Activated CD4-positive, alpha-beta memory T cell treated with anti-CD3 and anti-CD28 coated beads for 36 hours (primary cell): ENCODE measurements around the gene MALL. TPM values are rescaled to one million over a fixed set of nuclear protein-coding genes. Genes with fewer than 3 reads are reported as not detected.
"Not testable (repeated sequence)": the region's sequence is repeated elsewhere in the genome, so short reads cannot be mapped to it uniquely, and the experiment has no call there.

Source experiments
- CTCF ChIA-PET: fragments of 350-600 bp; sonication (Branson Sonifier 250); formaldehyde crosslinking; loops from one replicate; lab custom pipeline; 2021; ENCODE audit warnings: antibody characterized with exemption, inconsistent platforms; lab: Charles Lee
- POLR2A ChIA-PET: fragments of 350-600 bp; sonication (Branson Sonifier 250); formaldehyde crosslinking; loops from one replicate; lab custom pipeline; 2021; ENCODE audit warnings: antibody characterized with exemption; lab: Charles Lee
- DNase-seq: peaks from one replicate; pipeline ENCODE4 v3.0.0-alpha.2; 2020
- H3K27ac Mint-ChIP-seq: one replicate; pipeline ENCODE4 v1.8.0; 2021; ENCODE audit warnings: mixed read lengths
- H3K27me3 Mint-ChIP-seq: one replicate; pipeline ENCODE4 v1.8.0; 2021; ENCODE audit warnings: mixed read lengths
- H3K36me3 Mint-ChIP-seq: one replicate; pipeline ENCODE4 v1.8.0; 2021; ENCODE audit warnings: mixed read lengths
- H3K4me1 Mint-ChIP-seq: one replicate; pipeline ENCODE4 v1.8.0; 2021; ENCODE audit warnings: low read depth, mixed read lengths
- H3K4me3 Mint-ChIP-seq: one replicate; pipeline ENCODE4 v1.8.0; 2021; ENCODE audit warnings: mild to moderate bottlenecking, mixed read lengths
- H3K9me3 Mint-ChIP-seq: one replicate; pipeline ENCODE4 v1.8.0; 2021; ENCODE audit warnings: mixed read lengths
- intact Hi-C: fragments of 100-400 bp; cut with micrococcal nuclease; formaldehyde crosslinking; loops from one replicate; pipeline ENCODE4 v1.15.1; 2023
- total RNA-seq, 2 experiments: library from RNA; stranded (reverse); gene quantifications; one replicate each; pipeline ENCODE4 v1.2.3, GENCODE V29; 2021

Gene MALL
- total RNA-seq, 2 experiments from 2014 or later, result 0.17 to 0.31 TPM

DNA sequence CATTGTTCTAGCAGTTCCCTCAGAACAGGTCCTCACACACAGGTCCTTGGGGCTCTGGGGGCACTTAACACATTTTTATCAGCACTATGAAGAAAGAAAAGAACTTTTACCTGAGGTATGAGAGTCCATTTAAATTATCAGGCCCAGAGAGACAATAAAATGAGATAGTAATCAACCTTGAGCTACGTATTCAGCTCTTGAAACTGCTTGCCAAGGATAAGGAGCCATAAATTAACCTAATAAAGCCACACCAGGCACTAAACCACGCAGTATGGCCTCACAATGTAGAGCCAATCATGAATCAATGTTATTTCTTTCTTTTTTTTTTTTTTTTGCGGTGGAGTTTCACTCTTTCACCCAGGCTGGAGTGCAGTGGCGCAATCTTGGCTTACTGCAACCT, 37.5 kb downstream of the MALL start:
- H3K36me3 Mint-ChIP-seq, CTCF ChIA-PET, H3K4me1 Mint-ChIP-seq, POLR2A ChIA-PET, H3K27ac Mint-ChIP-seq, H3K9me3 Mint-ChIP-seq, H3K4me3 Mint-ChIP-seq, DNase-seq, intact Hi-C loops, H3K27me3 Mint-ChIP-seq: not testable (repeated sequence)

DNA sequence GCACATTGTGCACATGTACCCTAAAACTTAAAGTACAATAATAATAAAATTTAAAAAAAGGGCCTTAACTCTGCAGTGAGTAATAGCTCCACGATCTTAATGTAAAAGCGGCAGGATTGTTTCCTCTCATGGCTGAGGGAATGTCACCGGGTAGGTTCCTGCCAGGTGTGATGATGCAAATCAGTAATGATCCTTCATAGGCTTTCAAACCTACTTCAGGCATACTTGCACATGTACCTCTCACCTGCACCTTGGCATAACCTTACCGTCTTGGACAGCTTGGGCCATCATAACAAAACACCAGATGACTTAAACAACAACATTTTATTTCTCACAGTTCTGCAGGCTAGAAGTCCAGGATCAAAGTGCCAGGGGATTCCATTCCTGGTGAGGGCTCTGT, 39.7 kb downstream of the MALL start:
- CTCF ChIA-PET, intact Hi-C loops, DNase-seq, H3K27me3 Mint-ChIP-seq, H3K27ac Mint-ChIP-seq, H3K36me3 Mint-ChIP-seq, POLR2A ChIA-PET, H3K9me3 Mint-ChIP-seq, H3K4me1 Mint-ChIP-seq, H3K4me3 Mint-ChIP-seq: not testable (repeated sequence)

- H3K4me3 Mint-ChIP-seq, H3K4me1 Mint-ChIP-seq, H3K36me3 Mint-ChIP-seq, H3K27ac Mint-ChIP-seq, CTCF ChIA-PET, H3K27me3 Mint-ChIP-seq, DNase-seq, POLR2A ChIA-PET, intact Hi-C loops, H3K9me3 Mint-ChIP-seq: not testable (repeated sequence)
These were observed 45.8 kb downstream of the MALL start for GRCh38 chr2:110069869-110070268.

DNA sequence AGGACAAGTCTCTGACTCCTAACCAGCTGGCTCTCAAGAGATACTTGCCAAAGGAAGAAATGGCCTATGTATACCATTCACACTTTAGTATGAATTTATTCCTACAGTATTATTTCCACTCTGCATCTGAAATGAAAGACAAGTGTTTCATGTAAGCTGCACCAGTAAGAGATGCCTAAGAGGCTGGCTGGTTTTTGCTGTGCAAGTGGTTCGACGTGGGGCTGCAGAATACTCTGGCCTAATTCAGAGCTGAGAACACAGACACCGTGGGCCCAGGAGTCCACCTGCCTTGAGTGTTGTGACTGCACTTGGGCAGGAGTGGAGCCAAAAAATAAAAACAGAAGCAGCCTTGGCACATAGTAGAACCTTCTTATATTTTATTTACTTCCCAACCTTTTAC, 47.5 kb downstream of the MALL start:
- H3K36me3 Mint-ChIP-seq, H3K27ac Mint-ChIP-seq, intact Hi-C loops, H3K4me3 Mint-ChIP-seq, CTCF ChIA-PET, H3K4me1 Mint-ChIP-seq, DNase-seq, H3K9me3 Mint-ChIP-seq, POLR2A ChIA-PET, H3K27me3 Mint-ChIP-seq: not testable (repeated sequence)

GRCh38 chr2:110062332-110062731, 53.3 kb downstream of the MALL start:
- POLR2A ChIA-PET, H3K27ac Mint-ChIP-seq, CTCF ChIA-PET, DNase-seq, H3K36me3 Mint-ChIP-seq, H3K4me1 Mint-ChIP-seq, H3K9me3 Mint-ChIP-seq, H3K27me3 Mint-ChIP-seq, intact Hi-C loops, H3K4me3 Mint-ChIP-seq: not testable (repeated sequence)

GRCh38 chr2:110060550-110060949, 55.1 kb downstream of the MALL start:
- DNase-seq, H3K4me3 Mint-ChIP-seq, H3K4me1 Mint-ChIP-seq, H3K36me3 Mint-ChIP-seq, H3K9me3 Mint-ChIP-seq, intact Hi-C loops, POLR2A ChIA-PET, CTCF ChIA-PET, H3K27ac Mint-ChIP-seq, H3K27me3 Mint-ChIP-seq: not testable (repeated sequence)

DNA sequence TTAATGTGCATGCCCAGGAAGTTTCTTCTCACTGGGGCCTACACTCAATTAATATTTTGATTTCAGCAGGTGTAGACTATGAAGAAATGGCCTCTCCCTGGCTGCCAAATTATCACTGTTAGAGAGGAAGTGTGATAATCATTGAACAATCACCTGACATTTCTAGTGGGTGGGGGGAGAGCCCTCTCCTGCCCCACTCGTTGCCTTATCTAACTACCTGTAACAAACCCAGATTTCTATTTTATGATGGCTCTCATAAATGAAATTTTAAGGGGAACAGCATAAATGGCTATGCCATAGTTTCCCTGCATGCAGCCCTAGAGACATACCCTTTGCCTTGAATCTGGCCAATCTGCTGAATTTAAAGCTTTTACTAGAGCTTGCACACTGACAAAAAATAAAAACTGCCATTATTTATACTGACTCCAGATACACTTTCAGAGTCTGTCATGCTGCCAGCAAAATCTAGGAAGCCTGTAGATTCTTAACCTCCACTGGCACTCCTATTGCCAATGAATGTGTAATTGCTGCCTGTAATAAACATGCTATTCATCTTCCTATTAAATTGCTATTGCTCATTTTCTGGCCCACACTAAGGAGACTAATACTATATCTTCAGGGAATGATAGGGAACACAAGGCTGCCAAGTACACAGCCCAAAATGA, 55.8 kb downstream of the MALL start:
- H3K4me3 Mint-ChIP-seq, DNase-seq, H3K9me3 Mint-ChIP-seq, POLR2A ChIA-PET, H3K4me1 Mint-ChIP-seq, CTCF ChIA-PET, H3K27ac Mint-ChIP-seq, intact Hi-C loops, H3K27me3 Mint-ChIP-seq, H3K36me3 Mint-ChIP-seq: not testable (repeated sequence)

DNA sequence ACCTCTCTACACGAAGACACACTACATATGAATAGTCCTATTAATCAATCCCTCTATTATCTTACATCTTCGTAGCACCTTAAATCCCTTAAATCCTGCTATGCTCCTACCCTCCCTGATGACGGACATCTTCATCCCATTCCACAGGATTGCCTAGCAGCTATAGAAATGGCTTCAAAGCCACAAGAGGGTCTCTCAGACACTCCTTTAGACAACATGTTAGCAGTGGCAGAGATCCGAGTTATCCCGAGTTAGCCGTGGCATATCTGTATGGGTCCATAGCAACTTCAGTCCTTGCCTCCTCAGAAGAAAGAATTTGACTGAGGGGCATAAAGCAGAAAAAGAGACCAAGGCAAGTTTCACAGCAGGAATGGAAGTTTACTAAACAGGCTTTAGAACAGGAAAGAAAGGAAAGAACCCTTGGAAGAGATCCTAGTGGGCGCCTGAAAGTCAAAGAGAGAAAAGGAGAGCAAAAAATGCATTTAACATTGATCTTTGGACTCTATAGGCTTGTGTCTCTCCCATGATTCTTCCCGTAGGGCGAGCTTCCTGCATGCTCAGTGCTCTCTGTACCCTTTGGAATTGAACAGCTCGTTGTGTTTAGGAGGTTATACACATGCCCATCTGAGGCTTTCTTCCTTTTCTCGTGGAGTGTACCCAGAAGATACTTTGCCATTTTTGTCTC, 56.5 kb downstream of the MALL start:
- H3K36me3 Mint-ChIP-seq, H3K4me3 Mint-ChIP-seq, H3K27me3 Mint-ChIP-seq, H3K9me3 Mint-ChIP-seq, DNase-seq, intact Hi-C loops, POLR2A ChIA-PET, H3K27ac Mint-ChIP-seq, CTCF ChIA-PET, H3K4me1 Mint-ChIP-seq: not testable (repeated sequence)

- CTCF ChIA-PET, POLR2A ChIA-PET: not testable (repeated sequence)
These were observed 57.6 kb downstream of the MALL start for GRCh38 chr2:110058034-110058433.

DNA sequence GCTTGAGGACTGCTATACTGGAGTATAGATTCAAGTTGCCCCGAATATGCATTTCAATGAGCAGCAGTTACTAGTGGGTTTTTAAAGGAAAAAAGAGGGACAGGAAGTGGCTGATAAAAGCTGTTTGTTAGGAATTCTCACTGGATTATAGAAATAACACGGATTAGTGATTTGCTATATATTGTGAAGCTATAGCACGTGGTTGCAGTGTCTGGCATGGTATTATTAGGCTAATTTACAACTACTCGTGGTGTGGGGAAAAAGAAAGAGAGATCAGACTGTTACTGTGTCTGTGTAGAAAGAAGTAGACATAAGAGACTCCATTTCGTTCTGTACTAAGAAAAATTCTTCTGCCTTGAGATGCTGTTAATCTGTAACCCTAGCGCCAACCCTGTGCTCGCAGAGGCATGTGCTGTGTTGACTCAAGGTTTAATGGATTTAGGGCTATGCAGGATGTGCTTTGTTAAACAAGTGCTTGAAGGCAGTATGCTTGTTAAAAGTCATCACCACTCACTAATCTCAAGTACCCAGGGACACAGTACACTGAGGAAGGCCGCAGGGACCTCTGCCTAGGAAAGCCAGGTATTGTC, 59.7 kb downstream of the MALL start:
- CTCF ChIA-PET, intact Hi-C loops, H3K36me3 Mint-ChIP-seq, H3K9me3 Mint-ChIP-seq, POLR2A ChIA-PET, H3K27me3 Mint-ChIP-seq, H3K4me1 Mint-ChIP-seq, DNase-seq, H3K4me3 Mint-ChIP-seq, H3K27ac Mint-ChIP-seq: not testable (repeated sequence)

More at GRCh38 chr2:110058034-110058433, 57.6 kb downstream of the MALL start:
- intact Hi-C loops, H3K36me3 Mint-ChIP-seq, H3K4me1 Mint-ChIP-seq, H3K27ac Mint-ChIP-seq, H3K27me3 Mint-ChIP-seq, DNase-seq, H3K9me3 Mint-ChIP-seq, H3K4me3 Mint-ChIP-seq: not testable (repeated sequence)

DNA sequence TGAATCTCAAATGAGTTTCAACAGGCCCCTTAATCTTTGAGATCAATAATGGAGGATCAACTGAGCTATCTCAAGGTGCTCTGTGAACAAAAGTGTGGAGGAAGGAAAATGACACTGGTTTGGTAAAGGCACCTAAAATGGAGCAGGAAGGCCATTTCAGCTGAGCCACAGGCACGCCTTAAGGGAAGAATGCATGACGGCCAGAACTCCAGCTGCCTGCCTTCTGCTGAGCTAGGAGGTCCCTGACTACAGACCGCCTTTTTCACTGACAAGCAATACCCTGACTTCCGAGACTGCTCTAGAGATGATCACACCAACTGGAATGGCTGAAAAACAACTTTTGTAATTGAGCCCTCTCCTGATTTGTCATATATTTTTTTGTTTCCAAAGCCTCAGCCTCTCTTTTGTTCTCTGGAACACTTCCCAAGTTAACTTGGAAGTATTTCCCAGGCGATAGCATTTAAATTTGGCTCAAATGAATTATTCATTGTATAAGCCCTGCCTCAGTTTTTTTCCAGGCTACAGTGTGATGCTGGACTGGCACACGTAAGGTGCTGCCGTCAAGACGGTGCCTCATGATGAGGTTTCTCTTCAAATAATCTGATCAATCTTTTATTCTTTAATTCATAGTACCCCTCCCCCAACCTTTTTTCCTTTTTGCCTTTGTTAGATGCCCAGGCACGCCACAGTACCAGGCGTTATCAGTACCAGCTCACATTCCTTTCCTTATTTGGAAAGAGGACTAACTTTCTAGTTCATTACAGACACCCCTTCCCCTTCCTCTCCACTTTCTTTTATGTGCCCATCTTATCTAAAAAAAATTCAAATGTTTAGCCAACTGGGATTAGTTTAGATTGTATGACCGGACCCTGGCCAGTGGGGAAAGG, 60.9 kb downstream of the MALL start:
- POLR2A ChIA-PET, H3K36me3 Mint-ChIP-seq, H3K4me3 Mint-ChIP-seq, H3K27ac Mint-ChIP-seq, H3K27me3 Mint-ChIP-seq, CTCF ChIA-PET, DNase-seq, H3K4me1 Mint-ChIP-seq, intact Hi-C loops, H3K9me3 Mint-ChIP-seq: not testable (repeated sequence)

DNA sequence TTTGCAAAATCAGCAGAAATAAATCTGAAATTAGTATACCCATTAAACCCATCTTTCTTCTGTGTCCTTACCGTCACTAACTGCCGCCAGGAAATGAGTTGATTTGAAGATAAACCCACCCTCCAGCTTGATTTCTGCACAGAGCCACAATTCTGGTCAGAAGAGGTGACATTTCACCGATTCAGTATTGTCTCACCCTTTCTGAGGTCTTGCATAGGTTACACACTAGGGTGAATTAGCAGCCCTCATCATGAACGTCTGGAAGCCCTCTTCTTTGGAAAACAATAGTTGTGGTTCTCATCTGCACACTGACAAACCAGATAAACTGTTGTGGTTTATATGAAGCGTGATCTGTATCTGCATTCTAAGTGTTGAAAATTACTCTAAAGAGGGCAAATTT, 61.9 kb downstream of the MALL start:
- H3K4me3 Mint-ChIP-seq, POLR2A ChIA-PET, H3K9me3 Mint-ChIP-seq, H3K27me3 Mint-ChIP-seq, H3K4me1 Mint-ChIP-seq, DNase-seq, CTCF ChIA-PET, intact Hi-C loops, H3K27ac Mint-ChIP-seq, H3K36me3 Mint-ChIP-seq: not testable (repeated sequence)
